Lower leg skin (tissue), 3 donors: ENCODE data around the gene WFIKKN1.

Source experiments
- POLR2A ChIP-seq, 2 donors: fragments of 450-650 bp; IDR thresholded peaks; one replicate each; pipeline ENCODE4 v1.6.1; 2016 to 2017; ENCODE audit warnings: antibody characterized with exemption in 2 of 2, mild to moderate bottlenecking in 1 of 2, moderate library complexity in 1 of 2
- TF ChIP-seq, protein P1 (sequence below), 3 donors: fragments of 450-650 bp; IDR thresholded peaks; one replicate each; pipeline ENCODE4 v1.5.1; 2016; ENCODE audit warnings: antibody characterized with exemption in 3 of 3, mild to moderate bottlenecking in 3 of 3, moderate library complexity in 2 of 3

DNA sequence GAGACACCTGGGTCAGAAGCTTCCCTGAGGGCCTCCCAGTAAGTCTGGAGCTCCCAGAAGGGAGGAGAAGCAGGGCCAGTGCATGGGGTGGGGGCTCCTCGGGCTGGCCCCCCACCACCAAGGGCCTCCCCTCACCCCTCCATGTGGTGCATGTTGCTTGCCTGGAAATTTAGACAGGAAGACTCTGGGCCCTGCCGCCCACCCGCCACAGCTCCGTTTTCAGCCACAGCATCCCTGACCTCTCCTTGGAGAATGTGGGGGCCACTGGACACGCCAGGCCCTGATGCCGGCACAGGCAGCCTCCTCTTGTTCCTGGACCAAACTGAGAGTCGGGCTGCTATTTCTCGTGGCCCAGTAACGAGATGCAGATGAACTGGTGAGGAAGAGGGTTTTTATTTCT is 8.1 kb downstream of the WFIKKN1 start:
- TF ChIP-seq, protein P1, sequence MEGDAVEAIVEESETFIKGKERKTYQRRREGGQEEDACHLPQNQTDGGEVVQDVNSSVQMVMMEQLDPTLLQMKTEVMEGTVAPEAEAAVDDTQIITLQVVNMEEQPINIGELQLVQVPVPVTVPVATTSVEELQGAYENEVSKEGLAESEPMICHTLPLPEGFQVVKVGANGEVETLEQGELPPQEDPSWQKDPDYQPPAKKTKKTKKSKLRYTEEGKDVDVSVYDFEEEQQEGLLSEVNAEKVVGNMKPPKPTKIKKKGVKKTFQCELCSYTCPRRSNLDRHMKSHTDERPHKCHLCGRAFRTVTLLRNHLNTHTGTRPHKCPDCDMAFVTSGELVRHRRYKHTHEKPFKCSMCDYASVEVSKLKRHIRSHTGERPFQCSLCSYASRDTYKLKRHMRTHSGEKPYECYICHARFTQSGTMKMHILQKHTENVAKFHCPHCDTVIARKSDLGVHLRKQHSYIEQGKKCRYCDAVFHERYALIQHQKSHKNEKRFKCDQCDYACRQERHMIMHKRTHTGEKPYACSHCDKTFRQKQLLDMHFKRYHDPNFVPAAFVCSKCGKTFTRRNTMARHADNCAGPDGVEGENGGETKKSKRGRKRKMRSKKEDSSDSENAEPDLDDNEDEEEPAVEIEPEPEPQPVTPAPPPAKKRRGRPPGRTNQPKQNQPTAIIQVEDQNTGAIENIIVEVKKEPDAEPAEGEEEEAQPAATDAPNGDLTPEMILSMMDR (IDR thresholded peaks at IDR 0.05), result no peak
- no peak for TF ChIP-seq POLR2A (IDR thresholded peaks at IDR 0.05)
